GM18505 (cell line): ENCODE measurements around the gene UGT2B28.
"Not testable (repeated sequence)": the region's sequence is repeated elsewhere in the genome, so short reads cannot be mapped to it uniquely, and the experiment has no call there.

Experiments
- ATAC-seq: cut with Tn5 transposase; IDR thresholded peaks from one replicate; pipeline ENCODE4 v1.9.1; 2021; ENCODE audit not compliant: unreplicated experiment
- POLR2A ChIP-seq: IDR thresholded peaks from 4 replicates; pipeline ENCODE4 v1.6.1; 2011; ENCODE audit warnings: borderline replicate concordance; ENCODE audit not compliant: insufficient read depth, insufficient read length; ENCODE audit errors: extremely low read depth

Gene UGT2B28

GRCh38 chr4:69322055-69322454, 41.8 kb downstream of the UGT2B28 start:
- no peak for ATAC-seq

GRCh38 chr4:69323284-69323683, 43.0 kb downstream of the UGT2B28 start:
- TF ChIP-seq POLR2A: no peak
- no peak for ATAC-seq

More at GRCh38 chr4:69322055-69322454, 41.8 kb downstream of the UGT2B28 start:
- no peak for TF ChIP-seq POLR2A

GRCh38 chr4:69330345-69331047, 50.2 kb downstream of the UGT2B28 start:
- TF ChIP-seq POLR2A: no peak
- ATAC-seq: no peak

GRCh38 chr4:69331304-69331703, 51.0 kb downstream of the UGT2B28 start:
- ATAC-seq: not testable (repeated sequence)

- ATAC-seq: not testable (repeated sequence)
These were observed 55.2 kb downstream of the UGT2B28 start for GRCh38 chr4:69335485-69335884.

GRCh38 chr4:69343114-69343513, 62.8 kb downstream of the UGT2B28 start:
- not testable (repeated sequence) for ATAC-seq

- ATAC-seq: not testable (repeated sequence)
These were observed 63.5 kb downstream of the UGT2B28 start for GRCh38 chr4:69343558-69344420.
